Measurements from ENCODE around the gene SLC45A3.

Gene SLC45A3

GRCh38 chr1:205667909-205668643 is 12.2 kb downstream of the SLC45A3 start:
- no peak for TF ChIP-seq SIN3A (IDR thresholded peaks at IDR 0.05; ENCODE audit: borderline replicate concordance, insufficient read depth, low read length)
- no peak for TF ChIP-seq TAF1 (IDR thresholded peaks at IDR 0.05; ENCODE audit: borderline replicate concordance, insufficient read depth, low read length)
- no peak for TF ChIP-seq REST (IDR thresholded peaks at IDR 0.05; ENCODE audit: insufficient read depth in 1 of 2, low read depth in 2 of 2, low read length in 2 of 2)
- no peak for TF ChIP-seq FOXP2 (optimal IDR thresholded peaks at IDR 0.05; ENCODE audit: borderline replicate concordance, extremely low read depth, extremely low read length, insufficient read depth)

- TF ChIP-seq TAF1 (IDR thresholded peaks at IDR 0.05; ENCODE audit: borderline replicate concordance, insufficient read depth, low read length) (no peak), FOXP2 (optimal IDR thresholded peaks at IDR 0.05; ENCODE audit: borderline replicate concordance, extremely low read depth, extremely low read length, insufficient read depth) (no peak), SIN3A (IDR thresholded peaks at IDR 0.05; ENCODE audit: borderline replicate concordance, insufficient read depth, low read length) (no peak)
Observed at GRCh38 chr1:205666372-205667166, 13.7 kb downstream of the SLC45A3 start.

- TF ChIP-seq TAF1 (IDR thresholded peaks at IDR 0.05; ENCODE audit: borderline replicate concordance, insufficient read depth, low read length) (no peak), POLR2AphosphoS5 (IDR thresholded peaks at IDR 0.05; ENCODE audit: low read depth, low read length) (no peak), FOXP2 (optimal IDR thresholded peaks at IDR 0.05; ENCODE audit: borderline replicate concordance, extremely low read depth, extremely low read length, insufficient read depth) (no peak), SIN3A (IDR thresholded peaks at IDR 0.05; ENCODE audit: borderline replicate concordance, insufficient read depth, low read length) (no peak), REST (IDR thresholded peaks at IDR 0.05; ENCODE audit: insufficient read depth in 1 of 2, low read depth in 2 of 2, low read length in 2 of 2) (no peak)
Observed at GRCh38 chr1:205665201-205666045, 14.9 kb downstream of the SLC45A3 start.

GRCh38 chr1:205664399-205665017 is 15.8 kb downstream of the SLC45A3 start:
- no peak for TF ChIP-seq FOXP2 (optimal IDR thresholded peaks at IDR 0.05; ENCODE audit: borderline replicate concordance, extremely low read depth, extremely low read length, insufficient read depth)
- TF ChIP-seq SIN3A (IDR thresholded peaks at IDR 0.05; ENCODE audit: borderline replicate concordance, insufficient read depth, low read length), result no peak
- no peak for TF ChIP-seq POLR2AphosphoS5 (IDR thresholded peaks at IDR 0.05; ENCODE audit: low read depth, low read length)
- no peak for TF ChIP-seq REST (IDR thresholded peaks at IDR 0.05; ENCODE audit: insufficient read depth in 1 of 2, low read depth in 2 of 2, low read length in 2 of 2)
